ENCODE measurements around the gene FAM20B. TPM values are rescaled to one million over a fixed set of nuclear protein-coding genes. Genes with fewer than 3 reads are reported as not detected.

FAM20B gene
- total RNA-seq, 2 experiments from 2014 or later: 12.1 to 12.9 TPM

DNA sequence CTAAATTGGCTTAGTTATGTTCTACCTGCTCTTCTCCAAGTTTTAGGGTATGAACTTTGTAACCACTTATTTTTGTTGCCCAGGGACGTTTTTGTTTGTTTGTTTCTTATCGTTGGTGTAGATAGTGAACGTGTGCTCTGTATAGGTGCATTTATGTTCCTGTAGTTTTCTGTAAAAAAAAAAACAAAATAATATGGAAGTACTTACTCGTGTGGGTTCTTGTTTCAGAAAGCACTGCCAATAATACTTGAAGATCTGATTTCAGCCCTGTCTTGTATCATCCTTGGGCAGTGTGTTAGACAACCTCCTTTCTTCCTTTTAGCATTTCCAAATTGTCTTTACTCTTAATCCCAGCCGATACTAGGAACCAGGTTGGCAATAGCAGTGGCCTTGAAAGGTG, 4.4 kb downstream of the FAM20B start:
- ChIA-PET CTCF (interaction anchor here (0.9 kb wide), 1 partner anchor 223 kb away, joined by 3 read pairs; no protein-coding TSS in a partner anchor), POLR2A (interaction anchor here (1.4 to 1.5 kb wide), 2 partner anchors 51 to 335 kb away, joined by 3 to 4 read pairs; partner anchors contain the start of gene AXDND1)
- Mint-ChIP-seq H3K36me3 (ENCODE audit: low read depth) (no peaks in the 10 kb centered on the region), H3K27me3 (no peaks in the 10 kb centered on the region), H3K27ac (peak overlapping the region; percentile 16), H3K4me1 (ENCODE audit: low read depth) (peaks cover 85% of the 10 kb centered on the region), H3K4me3 (no peak overlapping the region), H3K9me3 (no peaks in the 10 kb centered on the region)
- Histone ChIP-seq H3K4me1 (ENCODE audit: insufficient read depth, low read length) (peaks cover 23% of the 10 kb centered on the region), H3K4me3 (ENCODE audit: low read length) (no peak overlapping the region), H3K27ac (ENCODE audit: low read depth in 1 of 2, low read length in 2 of 2) (no peak overlapping the region), H3K9me3 (ENCODE audit: control insufficient read depth in 1 of 2, insufficient read depth in 1 of 2, low read length in 2 of 2) (no peaks in the 10 kb centered on the region), H3K36me3 (ENCODE audit: insufficient read depth, low read length) (no peaks in the 10 kb centered on the region), H3K27me3 (ENCODE audit: control insufficient read depth in 1 of 2, insufficient read depth in 2 of 2, low read length in 2 of 2) (no peaks in the 10 kb centered on the region)
- TF ChIP-seq, protein P1, sequence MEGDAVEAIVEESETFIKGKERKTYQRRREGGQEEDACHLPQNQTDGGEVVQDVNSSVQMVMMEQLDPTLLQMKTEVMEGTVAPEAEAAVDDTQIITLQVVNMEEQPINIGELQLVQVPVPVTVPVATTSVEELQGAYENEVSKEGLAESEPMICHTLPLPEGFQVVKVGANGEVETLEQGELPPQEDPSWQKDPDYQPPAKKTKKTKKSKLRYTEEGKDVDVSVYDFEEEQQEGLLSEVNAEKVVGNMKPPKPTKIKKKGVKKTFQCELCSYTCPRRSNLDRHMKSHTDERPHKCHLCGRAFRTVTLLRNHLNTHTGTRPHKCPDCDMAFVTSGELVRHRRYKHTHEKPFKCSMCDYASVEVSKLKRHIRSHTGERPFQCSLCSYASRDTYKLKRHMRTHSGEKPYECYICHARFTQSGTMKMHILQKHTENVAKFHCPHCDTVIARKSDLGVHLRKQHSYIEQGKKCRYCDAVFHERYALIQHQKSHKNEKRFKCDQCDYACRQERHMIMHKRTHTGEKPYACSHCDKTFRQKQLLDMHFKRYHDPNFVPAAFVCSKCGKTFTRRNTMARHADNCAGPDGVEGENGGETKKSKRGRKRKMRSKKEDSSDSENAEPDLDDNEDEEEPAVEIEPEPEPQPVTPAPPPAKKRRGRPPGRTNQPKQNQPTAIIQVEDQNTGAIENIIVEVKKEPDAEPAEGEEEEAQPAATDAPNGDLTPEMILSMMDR (IDR thresholded peaks at IDR 0.05): no peak
- no peak for DNase-seq
- no peak for ATAC-seq (ENCODE audit: poor library complexity)
- intact Hi-C loops (cut with DNase I, micrococcal nuclease): loop anchor here in 1 of 2 experiments (5.0 kb wide), 1 partner anchor 262 kb away; the partner anchor contains the start of gene SOAT1

GRCh38 chr1:179030683-179031082, 5.0 kb downstream of the FAM20B start:
- peaks cover 22% of the 10 kb centered on the region for H3K4me1 ChIP-seq (ENCODE audit: insufficient read depth, low read length)
- Mint-ChIP-seq H3K27ac (peak overlapping the region; percentile 63), H3K4me3 (peak overlapping the region; percentile 59), H3K4me1 (ENCODE audit: low read depth) (peaks cover 86% of the 10 kb centered on the region), H3K9me3 (no peaks in the 10 kb centered on the region), H3K27me3 (no peaks in the 10 kb centered on the region), H3K36me3 (ENCODE audit: low read depth) (no peaks in the 10 kb centered on the region)
- H3K4me3 ChIP-seq (ENCODE audit: low read length): no peak overlapping the region
- CTCF ChIA-PET: no interaction called here
- no peaks in the 10 kb centered on the region for H3K27me3 ChIP-seq (ENCODE audit: control insufficient read depth in 1 of 2, insufficient read depth in 2 of 2, low read length in 2 of 2)
- TF ChIP-seq, protein P1 (IDR thresholded peaks at IDR 0.05): no peak
- intact Hi-C loops (cut with DNase I, micrococcal nuclease): loop anchor here in 1 of 2 experiments (5.0 kb wide), 1 partner anchor 262 kb away; the partner anchor contains the start of gene SOAT1
- H3K9me3 ChIP-seq (ENCODE audit: control insufficient read depth in 1 of 2, insufficient read depth in 1 of 2, low read length in 2 of 2): no peaks in the 10 kb centered on the region
- POLR2A ChIA-PET: no interaction called here
- H3K27ac ChIP-seq (ENCODE audit: low read depth in 1 of 2, low read length in 2 of 2): no peak overlapping the region
- no peak for DNase-seq
- no peaks in the 10 kb centered on the region for H3K36me3 ChIP-seq (ENCODE audit: insufficient read depth, low read length)
- no peak for ATAC-seq (ENCODE audit: poor library complexity)

- Mint-ChIP-seq H3K36me3 (ENCODE audit: low read depth) (no peaks in the 10 kb centered on the region), H3K4me1 (ENCODE audit: low read depth) (peaks cover 91% of the 10 kb centered on the region), H3K27ac (peak overlapping the region; percentile 63), H3K27me3 (no peaks in the 10 kb centered on the region), H3K9me3 (no peaks in the 10 kb centered on the region), H3K4me3 (peak overlapping the region; percentile 59)
- Histone ChIP-seq H3K4me1 (ENCODE audit: insufficient read depth, low read length) (peaks cover 22% of the 10 kb centered on the region), H3K9me3 (ENCODE audit: control insufficient read depth in 1 of 2, insufficient read depth in 1 of 2, low read length in 2 of 2) (no peaks in the 10 kb centered on the region), H3K27ac (ENCODE audit: low read depth in 1 of 2, low read length in 2 of 2) (no peak overlapping the region), H3K36me3 (ENCODE audit: insufficient read depth, low read length) (no peaks in the 10 kb centered on the region), H3K4me3 (ENCODE audit: low read length) (no peak overlapping the region), H3K27me3 (ENCODE audit: control insufficient read depth in 1 of 2, insufficient read depth in 2 of 2, low read length in 2 of 2) (no peaks in the 10 kb centered on the region)
- ATAC-seq (ENCODE audit: poor library complexity) (no peak), DNase-seq (no peak)
- intact Hi-C loops (cut with DNase I, micrococcal nuclease): loop anchor here in 1 of 2 experiments (5.0 kb wide), 1 partner anchor 261 kb away; the partner anchor contains the start of gene SOAT1
- POLR2A ChIA-PET: interaction anchor here (0.7 to 1.1 kb wide), 2 partner anchors 29 to 334 kb away, joined by 3 to 4 read pairs; partner anchors contain the start of gene AXDND1
- TF ChIP-seq, protein P1 (IDR thresholded peaks at IDR 0.05): no peak
- CTCF ChIA-PET: no interaction called here
Measured at GRCh38 chr1:179031284-179031683, 5.6 kb downstream of the FAM20B start.

Measured in CD4-positive, alpha-beta T cell (primary cell).